Ovary (tissue), 9 donors: ENCODE measurements around the gene CCNI2. TPM values are rescaled to one million over a fixed set of nuclear protein-coding genes. Genes with fewer than 3 reads are reported as not detected.

ENCODE experiments used
- DNase-seq, 5 donors: peaks; one replicate each; pipeline ENCODE4 v3.0.0-alpha.2; 2019 to 2020
- H3K27ac ChIP-seq, 2 donors: fragments of 200-600 bp; one replicate each; pipeline versions ENCODE4 v1.5.1 to v1.8.0; 2019 to 2022
- H3K27me3 ChIP-seq: fragments of 200-600 bp; one replicate; pipeline ENCODE4 v1.8.0; 2022
- H3K36me3 ChIP-seq: fragments of 200-600 bp; sonication (generic); one replicate; pipeline ENCODE4 v1.5.1; 2019
- H3K4me1 ChIP-seq: one replicate; pipeline ENCODE4 v1.8.1; 2013; ENCODE audit warnings: mild to moderate bottlenecking, moderate library complexity; ENCODE audit not compliant: insufficient read depth
- H3K4me3 ChIP-seq: fragments of 200-600 bp; sonication (generic); one replicate; pipeline ENCODE4 v1.5.1; 2017
- H3K9me3 ChIP-seq, 2 donors: fragments of 200-600 bp in 1 of 2; sonication (generic) in 1 of 2; one replicate each; pipeline versions ENCODE4 v1.5.1 to v1.8.1; 2013 to 2019; ENCODE audit warnings: mild to moderate bottlenecking in 1 of 2, moderate library complexity in 1 of 2
- CTCF ChIP-seq, 3 donors: fragments of 450-650 bp in 2 of 3; fragments of 200-600 bp in 1 of 3; IDR thresholded peaks; one replicate each; pipeline versions ENCODE4 v1.5.1 to v1.8.0; 2016 to 2022; ENCODE audit warnings: antibody characterized with exemption in 3 of 3, mild to moderate bottlenecking in 1 of 3
- EP300 ChIP-seq: sonication (generic); formaldehyde crosslinking; IDR thresholded peaks from one replicate; pipeline ENCODE4 v1.6.1; 2017; ENCODE audit warnings: antibody characterized with exemption
- POLR2A ChIP-seq: fragments of 450-650 bp; IDR thresholded peaks from one replicate; pipeline ENCODE4 v1.6.1; 2017; ENCODE audit warnings: antibody characterized with exemption, mild to moderate bottlenecking, moderate library complexity
- WGBS, 3 donors: extraction: QIAGEN DNeasy Blood & Tissue Kit in 1 of 3; methylation state at CpG; one replicate each; pipeline versions ENCODE4 v1.1.5 to v1.1.7; 2013 to 2017; 5-methylcytosine and 5-hydroxymethylcytosine counted together
- intact Hi-C, 4 donors: fragments of 100-400 bp; cut with DNase I; formaldehyde crosslinking; loops; one replicate each; pipeline versions ENCODE4 v1.11.0 to v1.15.1; 2022 to 2023
- polyA plus RNA-seq, 2 donors: library from polyadenylated mRNA; stranded (reverse); fragments of 200-250 nt in 1 of 2; fragments of 350-450 nt in 1 of 2; fragmentation: Illumina TruSeq in 1 of 2; extraction: RNeasy Lipid Tissue Mini Kit (QIAGEN cat#74804) in 1 of 2; gene quantifications; one replicate each; pipeline ENCODE4 v1.2.3, GENCODE V29; 2013 to 2014
- total RNA-seq, 7 donors: library from RNA; depleted of rRNA in 2 of 7; stranded (reverse); fragments of >200 nt in 2 of 7; fragmentation: NEBNext Ultra II Directional in 3 of 7; extraction: Animal tissue kit (Norgen Biotek cat#: 25700) in 3 of 7; gene quantifications; one replicate each; pipeline versions ENCODE4 v1.1.0 to v1.2.4, GENCODE V29; 2016 to 2023
- donor health status: DM: no; HTN: no; CAD: no; lungs with moderate emphysema.
- donor health status: DM: no; HTN: no; CAD: no.
- donor health status: Bipolar disorder and iron deficiency.
- donor health status: DM: yes; HTN: yes; CAD: no.
- donor health status: DM: no; HTN: no; CAD: no.
- donor health status: DM: yes; HTN: yes; CAD: no.

CCNI2 gene
- total and polyA plus RNA-seq, 9 donors: 0.10 to 1.4 (median 0.49) TPM; not detected in 5

DNA sequence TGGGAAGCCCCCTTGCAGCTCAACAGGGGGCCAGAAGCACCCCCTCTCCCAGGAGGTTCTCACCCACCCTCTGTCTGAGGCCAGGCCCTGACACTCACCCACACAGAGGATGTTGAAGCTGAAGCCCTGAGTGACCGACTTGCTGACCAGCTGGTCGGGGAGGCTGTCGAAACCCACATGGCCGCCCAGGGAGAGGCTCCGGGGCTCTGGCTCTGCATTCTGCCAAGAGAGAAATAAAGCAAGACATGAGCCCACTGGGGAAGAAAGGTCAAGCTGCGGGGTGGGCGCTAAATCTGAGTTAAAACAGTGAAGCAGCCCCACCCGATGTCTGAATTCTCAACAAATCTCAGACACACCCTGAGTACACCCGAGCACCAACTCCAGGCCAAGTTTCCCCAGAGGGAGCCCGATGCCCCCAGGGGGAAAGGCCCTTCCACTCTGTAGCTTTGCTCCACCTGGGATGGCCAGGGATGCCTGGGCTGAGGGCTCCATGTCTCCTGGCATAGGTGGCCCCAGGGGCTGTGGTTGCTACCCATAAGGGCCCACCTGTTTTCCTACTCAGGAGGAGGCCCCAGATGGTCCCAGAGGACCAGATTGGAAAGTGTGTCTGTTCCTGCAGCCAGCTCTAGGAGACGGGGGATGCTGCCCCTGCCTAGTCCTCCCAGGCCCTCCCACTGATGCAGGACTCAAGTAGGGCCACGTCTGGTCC lies 18.2 kb downstream of the CCNI2 start:
- H3K27ac ChIP-seq: no peak overlapping the region
- intact Hi-C loops: no loop called here
- DNase-seq: no peak
- no peaks in the 10 kb centered on the region for H3K9me3 ChIP-seq
- no peak for TF ChIP-seq CTCF (IDR thresholded peaks at IDR 0.05)
- TF ChIP-seq POLR2A: no peak
- no peak for TF ChIP-seq EP300
- H3K27me3 ChIP-seq: no peaks in the 10 kb centered on the region
- peaks cover 5% of the 10 kb centered on the region for H3K4me1 ChIP-seq
- H3K36me3 ChIP-seq: peaks cover 2% of the 10 kb centered on the region
- 69 to 76% (median 75%) methylated on average over 12 of the region's 12 CpGs for WGBS, 3 donors
- H3K4me3 ChIP-seq: no peak overlapping the region

DNA sequence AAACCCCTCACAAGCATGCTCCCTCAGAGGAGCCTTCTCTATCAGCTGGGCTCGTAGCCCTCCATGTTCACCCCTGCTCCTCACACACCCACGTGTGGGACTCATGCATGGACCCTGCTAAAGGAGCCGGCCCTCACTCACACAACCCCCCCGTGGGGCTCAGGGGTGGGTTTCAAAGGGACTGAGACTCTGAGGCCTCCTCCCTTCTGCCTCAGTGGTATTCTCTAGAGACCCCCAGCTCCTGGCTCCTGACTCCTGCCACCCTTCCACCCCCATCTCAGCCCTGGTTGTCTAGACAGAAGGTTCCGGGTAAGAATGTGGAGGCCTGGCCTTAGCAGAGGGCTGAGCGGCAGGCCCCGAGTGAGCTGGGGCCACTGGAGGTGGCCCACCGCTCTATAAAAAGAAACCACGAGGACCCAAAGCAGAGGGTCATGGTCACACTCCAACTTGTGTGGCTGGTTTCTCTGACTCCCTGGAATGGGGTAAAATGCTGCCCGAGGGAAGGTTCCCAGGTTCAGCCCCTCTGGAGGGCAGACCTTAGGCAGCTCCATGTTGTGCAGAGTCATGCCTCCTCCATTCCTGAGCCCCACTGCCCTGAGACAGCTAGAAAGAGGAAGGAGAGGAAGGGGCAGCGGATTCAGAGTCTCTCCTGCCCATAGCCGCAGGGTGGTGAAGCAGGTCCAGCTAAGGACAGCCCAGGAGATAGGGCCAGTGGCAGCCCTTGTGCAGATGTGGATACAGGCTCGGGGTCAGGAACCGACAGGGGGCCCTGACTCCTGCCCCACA lies 19.0 kb downstream of the CCNI2 start:
- no peak for TF ChIP-seq CTCF (IDR thresholded peaks at IDR 0.05)
- TF ChIP-seq EP300: no peak
- no peak for TF ChIP-seq POLR2A
- Histone ChIP-seq H3K4me3 (no peak overlapping the region), H3K27ac (no peak overlapping the region), H3K9me3 (no peaks in the 10 kb centered on the region), H3K36me3 (peaks cover 2% of the 10 kb centered on the region), H3K4me1 (peaks cover 7% of the 10 kb centered on the region), H3K27me3 (no peaks in the 10 kb centered on the region)
- no peak for DNase-seq
- 86 to 92% (median 89%) methylated on average over 14 of the region's 14 CpGs for WGBS, 3 donors
- intact Hi-C loops: no loop called here

- WGBS, 3 donors: 91 to 94% (median 92%) methylated on average over 1 of the region's 1 CpG
- DNase-seq: no peak
- intact Hi-C loops: no loop called here
- no peaks in the 10 kb centered on the region for H3K27me3 ChIP-seq
- H3K4me3 ChIP-seq: no peak overlapping the region
- no peak overlapping the region for H3K27ac ChIP-seq
- no peaks in the 10 kb centered on the region for H3K9me3 ChIP-seq
- H3K4me1 ChIP-seq: peaks cover 12% of the 10 kb centered on the region
- TF ChIP-seq CTCF (IDR thresholded peaks at IDR 0.05) (no peak), POLR2A (no peak), EP300 (no peak)
- peaks cover 2% of the 10 kb centered on the region for H3K36me3 ChIP-seq
These were observed 19.5 kb downstream of the CCNI2 start for GRCh38 chr5:132766806-132767055.

- no peak for TF ChIP-seq CTCF (IDR thresholded peaks at IDR 0.05)
- no peak for TF ChIP-seq EP300
- no peak for TF ChIP-seq POLR2A
- intact Hi-C loops: no loop called here
- Histone ChIP-seq H3K36me3 (peaks cover 2% of the 10 kb centered on the region), H3K4me1 (peaks cover 16% of the 10 kb centered on the region), H3K27ac (no peak overlapping the region), H3K4me3 (no peak overlapping the region), H3K27me3 (no peaks in the 10 kb centered on the region), H3K9me3 (no peaks in the 10 kb centered on the region)
- WGBS, 3 donors: 63 to 79% (median 77%) methylated on average over 2 of the region's 2 CpGs
- DNase-seq: no peak
These were observed 19.9 kb downstream of the CCNI2 start for GRCh38 chr5:132767150-132767549.
